Islet precursor cell (in vitro differentiated cells): Measurements from ENCODE around the gene B3GAT3.
"Not testable (repeated sequence)": the region's sequence is repeated elsewhere in the genome, so short reads cannot be mapped to it uniquely, and the experiment has no call there.

Experiments
- DNase-seq: peaks from one replicate; pipeline ENCODE4 v3.0.0-alpha.2; 2018

B3GAT3 gene

GRCh38 chr11:62621567-62622470, at the start of gene B3GAT3:
Gene B3GAT3 (minus strand): TSS chr11:62621986. CDS start chr11:62621947, 39 bp downstream.
- DNase-seq = peak; percentile 99

GRCh38 chr11:62671236-62671607, 49.4 kb upstream of the B3GAT3 start:
- no peak for DNase-seq

GRCh38 chr11:62669420-62670161, 47.8 kb upstream of the B3GAT3 start:
- DNase-seq = no peak

GRCh38 chr11:62667460-62667859, 45.7 kb upstream of the B3GAT3 start:
- DNase-seq = no peak

GRCh38 chr11:62666259-62666926, 44.6 kb upstream of the B3GAT3 start:
- DNase-seq = no peak

- DNase-seq = no peak
Measured at GRCh38 chr11:62665599-62666258, 43.9 kb upstream of the B3GAT3 start.

- peak; percentile 97 for DNase-seq
Measured at GRCh38 chr11:62665075-62665598, 43.4 kb upstream of the B3GAT3 start, which contains the start of the genes C11orf98 and CSKMT. Gene C11orf98 (minus strand): TSS chr11:62665210. CDS start chr11:62665169, 41 bp downstream. Gene CSKMT (plus strand): TSS chr11:62665312. CDS start chr11:62665880, 568 bp downstream.

- DNase-seq = peak; percentile 84
Measured at GRCh38 chr11:62664405-62665074, 42.8 kb upstream of the B3GAT3 start.

GRCh38 chr11:62656796-62657429, 35.1 kb upstream of the B3GAT3 start:
- DNase-seq = no peak

GRCh38 chr11:62654297-62654696, 32.5 kb upstream of the B3GAT3 start:
- DNase-seq = no peak

- no peak for DNase-seq
Measured at GRCh38 chr11:62652161-62653006, 30.6 kb upstream of the B3GAT3 start.

- not testable (repeated sequence) for DNase-seq
Measured at GRCh38 chr11:62650283-62650682, 28.5 kb upstream of the B3GAT3 start.

- no peak for DNase-seq
Measured at GRCh38 chr11:62649486-62649885, 27.7 kb upstream of the B3GAT3 start.

GRCh38 chr11:62648967-62649364, 27.2 kb upstream of the B3GAT3 start:
- DNase-seq = no peak

GRCh38 chr11:62648185-62648966, 26.6 kb upstream of the B3GAT3 start:
- no peak for DNase-seq

GRCh38 chr11:62647609-62648005, 25.8 kb upstream of the B3GAT3 start:
- DNase-seq = no peak

- no peak for DNase-seq
Measured at GRCh38 chr11:62646825-62647608, 25.2 kb upstream of the B3GAT3 start.
